Keratinocyte (primary cell): ENCODE data around the gene KRTAP4-2.

Experiments
- CTCF ChIP-seq, 3 experiments: IDR thresholded peaks in 1 of 3; conservative IDR thresholded peaks in 1 of 3; optimal IDR thresholded peaks in 1 of 3; 2 replicates in 2 of 3; 3 replicates in 1 of 3; pipeline versions ENCODE3 to v1.5.1; 2011; ENCODE audit warnings: low read length in 3 of 3, mild to moderate bottlenecking in 3 of 3, moderate library complexity in 2 of 3, control low read depth in 1 of 3, inconsistent platforms in 1 of 3; ENCODE audit not compliant: insufficient read depth in 2 of 3; ENCODE audit errors: extremely low read depth in 1 of 3
- EZH2 ChIP-seq: IDR thresholded peaks from one replicate; pipeline ENCODE4 v1.6.1; 2012; ENCODE audit warnings: inconsistent platforms, mild to moderate bottlenecking, low read length, moderate library complexity

GRCh38 chr17:41149652-41149985, 28.4 kb downstream of the KRTAP4-2 start, which contains the start of gene KRTAP4-5:
- TF ChIP-seq CTCF (optimal IDR thresholded peaks at IDR 0.05 in 1 of 3, IDR thresholded peaks at IDR 0.05 in 1 of 3, conservative IDR thresholded peaks at IDR 0.05 in 1 of 3; ENCODE audit: extremely low read depth in 1 of 3, insufficient read depth in 2 of 3, low read length in 3 of 3) (no peak), EZH2 (no peak)
